ENCODE measurements around the gene TNC.

DNA sequence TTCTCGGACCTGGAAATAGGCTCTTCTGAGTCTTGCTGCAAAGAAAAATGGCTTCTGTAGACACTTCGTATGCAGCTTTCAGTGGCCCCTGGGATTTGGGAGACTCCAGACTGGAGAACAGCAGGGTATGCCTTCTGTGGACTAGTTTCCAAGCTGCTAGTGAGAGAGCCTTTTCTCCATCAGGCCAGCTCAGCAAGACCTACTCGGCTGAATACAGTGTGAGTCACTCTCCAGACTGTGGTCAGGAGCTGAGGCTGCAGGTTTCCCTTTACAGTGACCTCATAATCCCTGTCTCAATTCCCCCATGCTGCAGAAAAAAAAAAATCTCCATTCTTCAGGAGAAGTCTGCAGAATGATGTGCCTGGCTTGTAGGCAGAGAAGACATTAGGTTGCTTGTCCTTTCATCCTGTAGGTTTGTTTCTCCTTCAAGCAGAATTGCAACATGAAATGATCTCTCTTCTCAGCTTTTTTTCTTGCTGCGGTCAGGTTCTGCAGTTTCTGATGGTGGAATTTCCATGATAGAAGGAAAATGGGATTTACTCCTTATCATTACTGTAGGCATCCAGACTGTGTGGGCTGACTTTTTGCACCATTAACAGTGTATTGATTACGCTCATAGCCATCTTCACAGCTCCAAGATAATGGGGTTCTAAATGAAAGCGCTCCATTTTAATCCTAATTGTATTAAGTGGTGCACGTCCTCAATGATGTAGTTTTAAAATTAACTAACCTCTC lies 109.3 kb downstream of the TNC start:
- no peak for TF ChIP-seq POLR2A (IDR thresholded peaks at IDR 0.05)
- TF ChIP-seq, protein P1, sequence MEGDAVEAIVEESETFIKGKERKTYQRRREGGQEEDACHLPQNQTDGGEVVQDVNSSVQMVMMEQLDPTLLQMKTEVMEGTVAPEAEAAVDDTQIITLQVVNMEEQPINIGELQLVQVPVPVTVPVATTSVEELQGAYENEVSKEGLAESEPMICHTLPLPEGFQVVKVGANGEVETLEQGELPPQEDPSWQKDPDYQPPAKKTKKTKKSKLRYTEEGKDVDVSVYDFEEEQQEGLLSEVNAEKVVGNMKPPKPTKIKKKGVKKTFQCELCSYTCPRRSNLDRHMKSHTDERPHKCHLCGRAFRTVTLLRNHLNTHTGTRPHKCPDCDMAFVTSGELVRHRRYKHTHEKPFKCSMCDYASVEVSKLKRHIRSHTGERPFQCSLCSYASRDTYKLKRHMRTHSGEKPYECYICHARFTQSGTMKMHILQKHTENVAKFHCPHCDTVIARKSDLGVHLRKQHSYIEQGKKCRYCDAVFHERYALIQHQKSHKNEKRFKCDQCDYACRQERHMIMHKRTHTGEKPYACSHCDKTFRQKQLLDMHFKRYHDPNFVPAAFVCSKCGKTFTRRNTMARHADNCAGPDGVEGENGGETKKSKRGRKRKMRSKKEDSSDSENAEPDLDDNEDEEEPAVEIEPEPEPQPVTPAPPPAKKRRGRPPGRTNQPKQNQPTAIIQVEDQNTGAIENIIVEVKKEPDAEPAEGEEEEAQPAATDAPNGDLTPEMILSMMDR (IDR thresholded peaks at IDR 0.05) = no peak
